ENCODE data around the gene TCFL5.

TCFL5 gene

DNA sequence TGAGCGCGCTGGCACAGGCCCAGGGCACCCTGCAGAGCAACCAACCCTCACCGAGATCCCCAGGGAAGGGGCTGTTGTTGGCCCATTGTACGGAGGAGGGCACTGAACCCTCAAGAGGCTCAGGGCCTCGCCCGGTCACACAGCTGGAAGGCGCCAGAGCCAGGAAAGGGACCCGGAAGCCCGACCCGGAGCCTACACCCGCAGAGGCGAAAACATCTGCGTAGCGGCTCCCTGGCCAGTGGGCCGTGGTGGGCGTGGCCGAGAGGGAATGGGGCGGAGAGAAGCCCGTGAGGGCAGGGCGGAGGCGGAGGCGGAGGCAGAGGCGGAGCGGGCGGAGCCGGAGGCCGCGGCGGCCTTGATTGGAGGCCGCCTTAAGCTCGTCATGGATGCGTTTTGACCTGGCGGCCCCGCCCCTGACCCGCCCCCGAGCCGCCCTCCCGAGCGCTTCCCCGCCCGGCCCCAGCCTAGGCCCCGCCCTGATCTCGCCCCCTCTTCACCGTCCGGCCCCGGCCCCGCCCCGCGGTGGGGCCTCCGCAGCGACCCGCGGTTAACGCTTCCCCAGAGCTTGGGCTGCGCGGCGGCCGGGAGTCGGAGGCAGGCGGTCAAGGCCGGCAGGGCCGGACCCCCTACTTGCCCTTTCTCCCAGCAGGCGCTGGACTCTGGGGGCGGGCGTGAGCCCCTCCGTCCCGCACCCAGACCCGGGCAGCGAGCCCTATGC, 67.5 kb downstream of the TCFL5 start:
- peak; percentile 86 to 94 for DNase-seq

DNA sequence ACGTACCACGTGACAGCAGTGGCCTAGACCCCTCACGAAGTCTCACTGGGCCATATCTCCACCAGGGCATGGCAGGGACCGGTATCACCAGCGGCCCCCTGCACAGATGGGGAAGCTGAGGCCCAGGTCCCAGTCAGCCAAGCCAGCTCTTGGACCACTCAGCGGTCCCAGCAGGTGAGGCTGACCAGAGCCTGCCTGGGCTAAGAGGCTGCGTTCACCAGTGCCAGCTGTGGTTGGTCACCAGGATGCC, 67.9 kb downstream of the TCFL5 start:
- no peak for DNase-seq

DNA sequence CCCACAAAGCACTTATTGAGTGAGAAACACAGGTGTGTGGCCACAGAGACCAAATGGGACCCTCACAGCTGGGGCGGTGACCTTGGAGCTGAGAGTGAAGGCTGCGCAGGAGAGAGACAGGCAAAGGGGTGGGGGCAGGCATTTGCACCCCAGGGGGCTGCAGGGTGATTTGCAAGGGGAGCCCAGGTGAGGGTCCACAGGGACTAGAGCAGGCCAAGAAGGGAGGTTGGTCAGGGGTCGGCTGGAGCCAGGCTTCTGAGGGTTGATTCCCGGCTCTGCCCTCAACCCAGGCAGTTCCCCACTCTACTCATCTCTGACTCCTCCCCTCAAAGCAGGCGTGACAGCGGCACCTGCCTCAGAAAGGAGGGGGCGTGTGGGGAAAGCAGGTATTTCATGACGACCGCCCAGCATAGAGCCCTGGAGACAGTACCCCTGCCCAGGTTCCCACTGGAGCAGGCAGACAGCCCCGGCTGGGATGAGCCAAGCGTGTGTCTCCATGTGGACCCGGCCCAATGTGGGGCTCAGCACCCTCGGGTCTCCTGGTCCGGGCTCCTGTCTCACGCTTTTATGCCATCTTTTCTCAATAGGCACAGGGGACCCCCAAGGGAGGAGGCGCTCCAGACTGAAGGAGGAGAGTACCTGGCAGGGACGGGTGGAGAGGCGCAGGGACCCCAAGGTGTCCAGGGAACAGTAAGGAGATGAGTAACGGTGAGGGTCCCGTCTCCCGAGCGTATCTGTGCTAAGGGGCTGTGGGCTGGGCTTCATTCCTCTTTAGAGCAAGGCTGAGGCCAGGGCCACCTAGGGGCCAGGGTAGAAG, 68.5 kb downstream of the TCFL5 start:
- peak in 1 of 2 experiments; percentile 38 for DNase-seq

DNA sequence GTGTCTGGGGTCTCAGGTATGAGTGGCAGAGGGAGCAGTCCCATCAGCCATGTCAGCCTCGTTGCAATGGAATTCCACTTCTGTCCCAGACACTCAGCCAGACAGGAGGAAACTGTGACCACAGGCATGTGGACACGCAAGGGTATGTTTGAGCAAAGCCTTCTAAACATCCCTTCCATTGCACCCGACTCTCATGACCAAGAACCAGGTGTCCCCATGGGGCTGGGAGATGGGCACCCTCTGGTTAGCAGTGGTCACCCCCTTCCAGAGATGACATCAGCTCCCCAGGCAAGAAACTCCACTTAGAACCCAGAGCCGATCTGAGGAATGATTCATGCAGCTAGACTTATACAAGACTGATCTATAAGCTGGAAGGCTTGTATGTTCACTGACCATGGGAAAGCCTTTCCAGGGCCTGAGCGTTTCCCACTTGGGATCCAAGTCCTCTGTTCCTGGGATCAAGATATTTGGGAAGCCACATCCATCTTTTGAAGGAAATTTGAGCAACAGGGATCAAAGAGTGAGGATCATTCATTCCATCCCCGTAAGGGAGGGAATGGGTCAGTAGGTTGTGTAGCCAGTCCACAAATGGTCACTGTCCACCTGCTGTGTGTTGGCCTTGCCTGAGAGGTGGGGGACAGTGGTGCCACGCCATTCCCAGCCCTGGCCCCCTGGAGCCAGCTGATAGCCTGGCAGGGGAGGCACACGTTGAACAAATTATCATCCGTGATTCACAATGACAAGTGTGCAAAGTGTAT, 69.3 kb downstream of the TCFL5 start:
- DNase-seq, result no peak

DNA sequence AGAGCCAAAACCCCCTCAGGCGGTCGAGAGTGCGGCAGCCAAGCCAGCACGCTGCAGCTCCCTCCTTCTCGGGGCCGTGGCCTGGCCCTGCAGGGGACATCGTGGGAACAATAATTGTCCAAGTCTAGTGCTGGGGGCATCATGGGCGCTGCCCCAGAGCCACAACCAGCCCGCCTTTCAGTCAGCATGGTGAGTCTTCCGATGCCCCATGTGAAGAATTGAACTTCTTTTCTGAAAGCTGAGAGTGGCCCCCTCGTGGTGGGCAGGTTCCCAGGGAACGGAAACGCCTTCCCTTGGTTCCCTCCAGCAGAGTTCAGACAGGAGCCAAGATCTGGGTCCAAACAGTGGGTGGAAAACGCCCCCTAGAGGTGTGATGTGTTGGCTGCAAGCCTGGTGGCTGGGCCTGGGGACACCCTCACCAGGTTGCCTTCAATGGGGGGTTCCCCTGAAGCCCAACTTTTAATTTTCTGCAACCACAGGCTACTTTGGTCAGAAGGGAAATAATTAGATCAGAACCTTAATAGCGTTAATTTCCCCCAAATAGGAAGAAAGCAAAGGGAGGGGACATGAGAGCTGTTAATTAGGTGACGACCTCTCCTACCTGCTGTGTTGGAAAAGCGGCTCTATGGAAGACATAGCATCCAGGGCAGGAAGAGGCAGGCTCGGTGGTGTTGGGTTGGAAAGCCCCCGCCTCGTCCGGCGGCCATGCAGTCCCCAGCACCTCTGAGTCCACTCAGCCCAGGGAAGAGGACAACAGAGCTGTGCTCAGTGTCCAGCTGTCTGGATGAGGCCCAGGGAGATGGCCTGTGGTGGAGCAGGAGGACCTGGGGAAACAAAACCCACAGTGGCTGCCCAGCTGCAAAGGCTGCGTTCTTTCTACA, 70.1 kb downstream of the TCFL5 start:
- peak; percentile 88 to 89 for DNase-seq

All from NCI-H2081 (cell line).